H9 (cell line): ENCODE results near the gene ISCU. TPM values are rescaled to one million over a fixed set of nuclear protein-coding genes. Genes with fewer than 3 reads are reported as not detected.

Source experiments
- DNase-seq: peaks from one replicate; pipeline ENCODE4 v3.0.0-alpha.2; 2017
- H2AFZ ChIP-seq: one replicate; pipeline ENCODE4 v1.6.1; 2013; ENCODE audit warnings: mild to moderate bottlenecking, low read length, control low read depth, moderate library complexity
- H2AK5ac ChIP-seq: 2 replicates; pipeline ENCODE4 v1.6.1; 2013; ENCODE audit warnings: low read length, control low read depth, mixed read lengths; ENCODE audit not compliant: insufficient read length
- H2BK120ac ChIP-seq: one replicate; pipeline ENCODE4 v1.6.1; 2013; ENCODE audit warnings: low read depth, mild to moderate bottlenecking, low read length, control low read depth, inconsistent platforms; ENCODE audit not compliant: poor library complexity, severe bottlenecking
- H2BK12ac ChIP-seq: 2 replicates; pipeline ENCODE4 v1.6.1; 2013; ENCODE audit warnings: low read length, control low read depth, mixed read lengths, low read depth; ENCODE audit not compliant: insufficient read length
- H2BK15ac ChIP-seq: 2 replicates; pipeline ENCODE4 v1.6.1; 2013; ENCODE audit warnings: low read depth, low read length, control low read depth
- H2BK20ac ChIP-seq: one replicate; pipeline ENCODE4 v1.6.1; 2013; ENCODE audit warnings: low read depth, mild to moderate bottlenecking, low read length, control low read depth, inconsistent platforms; ENCODE audit not compliant: poor library complexity, severe bottlenecking
- H2BK5ac ChIP-seq: 2 replicates; pipeline ENCODE4 v1.6.1; 2013; ENCODE audit warnings: low read length, control low read depth, mixed read lengths; ENCODE audit not compliant: insufficient read length
- H3K14ac ChIP-seq: 2 replicates; pipeline ENCODE4 v1.6.1; 2013; ENCODE audit warnings: low read length, control low read depth; ENCODE audit not compliant: insufficient read depth
- H3K18ac ChIP-seq: 2 replicates; pipeline ENCODE4 v1.6.1; 2013; ENCODE audit warnings: low read depth, mild to moderate bottlenecking, mixed read lengths, low read length, control low read depth; ENCODE audit not compliant: insufficient read length
- H3K23ac ChIP-seq: 2 replicates; pipeline ENCODE4 v1.6.1; 2013; ENCODE audit warnings: low read length, control low read depth, mixed read lengths, low read depth; ENCODE audit not compliant: insufficient read length
- H3K23me2 ChIP-seq: 2 replicates; pipeline ENCODE4 v1.6.1; 2013; ENCODE audit warnings: low read depth, mild to moderate bottlenecking, mixed read lengths, low read length, control low read depth; ENCODE audit not compliant: insufficient read length, poor library complexity, severe bottlenecking
- H3K27ac ChIP-seq: 2 replicates; pipeline ENCODE4 v1.5.1; 2013; ENCODE audit warnings: low read length, control low read depth, mixed read lengths, low read depth; ENCODE audit not compliant: insufficient read length
- H3K27me3 ChIP-seq: 2 replicates; pipeline ENCODE4 v1.6.1; 2013; ENCODE audit warnings: low read length, control low read depth, inconsistent platforms; ENCODE audit not compliant: insufficient read depth
- H3K4ac ChIP-seq: 2 replicates; pipeline ENCODE4 v1.6.1; 2013; ENCODE audit warnings: low read depth, mild to moderate bottlenecking, control low read depth, inconsistent platforms, low read length, moderate library complexity
- H3K4me1 ChIP-seq: 2 replicates; pipeline ENCODE4 v1.6.1; 2013; ENCODE audit warnings: low read length, control low read depth, inconsistent platforms; ENCODE audit not compliant: insufficient read depth
- H3K4me2 ChIP-seq: 2 replicates; pipeline ENCODE4 v1.6.1; 2013; ENCODE audit warnings: low read length, control low read depth, mixed read lengths; ENCODE audit not compliant: insufficient read length, insufficient read depth
- H3K56ac ChIP-seq: 2 replicates; pipeline ENCODE4 v1.6.1; 2013; ENCODE audit warnings: low read depth, mild to moderate bottlenecking, mixed read lengths, low read length, control low read depth; ENCODE audit not compliant: insufficient read length
- H3K79me1 ChIP-seq: 2 replicates; pipeline ENCODE4 v1.6.1; 2013; ENCODE audit warnings: low read depth, mild to moderate bottlenecking, moderate library complexity, low read length, control low read depth, inconsistent platforms; ENCODE audit not compliant: insufficient read depth, poor library complexity, severe bottlenecking
- H3K79me2 ChIP-seq: 2 replicates; pipeline ENCODE4 v1.6.1; 2013; ENCODE audit warnings: low read length, control low read depth, inconsistent platforms; ENCODE audit not compliant: insufficient read depth
- H3K9ac ChIP-seq: 2 replicates; pipeline ENCODE4 v1.6.1; 2013; ENCODE audit warnings: low read length, control low read depth, mixed read lengths; ENCODE audit not compliant: insufficient read length; ENCODE audit errors: extremely low read depth
- H3K9me3 ChIP-seq: one replicate; pipeline ENCODE4 v1.6.1; 2013; ENCODE audit warnings: low read depth, low read length, inconsistent platforms; ENCODE audit not compliant: control insufficient read depth
- H3T11ph ChIP-seq: one replicate; pipeline ENCODE4 v1.6.1; 2013; ENCODE audit warnings: mild to moderate bottlenecking, low read length, control low read depth, inconsistent platforms
- H4K20me1 ChIP-seq: one replicate; pipeline ENCODE4 v1.6.1; 2013; ENCODE audit not compliant: control insufficient read depth, insufficient read length, insufficient read depth
- H4K5ac ChIP-seq: 2 replicates; pipeline ENCODE4 v1.6.1; 2013; ENCODE audit warnings: low read depth, mild to moderate bottlenecking, mixed read lengths, low read length, control low read depth; ENCODE audit not compliant: insufficient read length
- H4K8ac ChIP-seq: replicated peaks from 2 replicates; pipeline ENCODE4 v1.6.1; 2013; ENCODE audit warnings: low read length, control low read depth, mixed read lengths, low read depth; ENCODE audit not compliant: insufficient read length
- H4K91ac ChIP-seq: 2 replicates; pipeline ENCODE4 v1.6.1; 2013; ENCODE audit warnings: low read depth, mild to moderate bottlenecking, moderate library complexity, mixed read lengths, low read length, control low read depth; ENCODE audit not compliant: insufficient read length
- H3K27ac Mint-ChIP-seq, 3 experiments: 2 replicates in 2 of 3; 3 replicates in 1 of 3; pipeline ENCODE4 v1.8.0; 2020 to 2021; ENCODE audit warnings: mixed read lengths in 3 of 3, mild to moderate bottlenecking in 1 of 3, moderate library complexity in 1 of 3
- H3K27me3 Mint-ChIP-seq: 2 replicates; pipeline ENCODE4 v1.8.0; 2021; ENCODE audit warnings: low read depth, mild to moderate bottlenecking, moderate library complexity, mixed read lengths
- H3K36me3 Mint-ChIP-seq, 3 experiments: 2 replicates in 2 of 3; 3 replicates in 1 of 3; pipeline ENCODE4 v1.8.0; 2020 to 2021; ENCODE audit warnings: low read depth in 3 of 3, mixed read lengths in 3 of 3; ENCODE audit not compliant: insufficient read depth in 1 of 3
- H3K4me1 Mint-ChIP-seq, 2 experiments: 2 replicates each; pipeline ENCODE4 v1.8.0; 2020; ENCODE audit warnings: mixed read lengths in 2 of 2
- H3K4me3 Mint-ChIP-seq, 2 experiments: 2 replicates in 1 of 2; 3 replicates in 1 of 2; pipeline ENCODE4 v1.8.0; 2020 to 2021; ENCODE audit warnings: mild to moderate bottlenecking in 2 of 2, mixed read lengths in 2 of 2, moderate library complexity in 1 of 2
- H3K9me3 Mint-ChIP-seq, 2 experiments: 2 replicates in 1 of 2; 3 replicates in 1 of 2; pipeline ENCODE4 v1.8.0; 2020; ENCODE audit warnings: mild to moderate bottlenecking in 2 of 2, mixed read lengths in 2 of 2, moderate library complexity in 1 of 2
- WGBS: extraction: QIAGEN DNeasy Blood & Tissue Kit; methylation state at CpG from one replicate; pipeline ENCODE4 v1.1.7; 2013; ENCODE audit warnings: missing lambda C conversion rate, low lambda C conversion rate, mixed read lengths; ENCODE audit not compliant: insufficient read length; ENCODE audit errors: extremely low coverage; 5-methylcytosine and 5-hydroxymethylcytosine counted together
- total RNA-seq: library from RNA; stranded (reverse); gene quantifications from 2 replicates; pipeline ENCODE4 v1.2.1, GENCODE V29; 2021
- TF ChIP-seq, protein P1 (sequence below): fragments of 200-600 bp; sonication (generic); conservative IDR thresholded peaks from 3 replicates; pipeline ENCODE4 v1.8.0; 2021; ENCODE audit warnings: antibody characterized with exemption, mild to moderate bottlenecking

ISCU gene
- total RNA-seq, 1 experiment from 2014 or later, result 64.9 TPM

DNA sequence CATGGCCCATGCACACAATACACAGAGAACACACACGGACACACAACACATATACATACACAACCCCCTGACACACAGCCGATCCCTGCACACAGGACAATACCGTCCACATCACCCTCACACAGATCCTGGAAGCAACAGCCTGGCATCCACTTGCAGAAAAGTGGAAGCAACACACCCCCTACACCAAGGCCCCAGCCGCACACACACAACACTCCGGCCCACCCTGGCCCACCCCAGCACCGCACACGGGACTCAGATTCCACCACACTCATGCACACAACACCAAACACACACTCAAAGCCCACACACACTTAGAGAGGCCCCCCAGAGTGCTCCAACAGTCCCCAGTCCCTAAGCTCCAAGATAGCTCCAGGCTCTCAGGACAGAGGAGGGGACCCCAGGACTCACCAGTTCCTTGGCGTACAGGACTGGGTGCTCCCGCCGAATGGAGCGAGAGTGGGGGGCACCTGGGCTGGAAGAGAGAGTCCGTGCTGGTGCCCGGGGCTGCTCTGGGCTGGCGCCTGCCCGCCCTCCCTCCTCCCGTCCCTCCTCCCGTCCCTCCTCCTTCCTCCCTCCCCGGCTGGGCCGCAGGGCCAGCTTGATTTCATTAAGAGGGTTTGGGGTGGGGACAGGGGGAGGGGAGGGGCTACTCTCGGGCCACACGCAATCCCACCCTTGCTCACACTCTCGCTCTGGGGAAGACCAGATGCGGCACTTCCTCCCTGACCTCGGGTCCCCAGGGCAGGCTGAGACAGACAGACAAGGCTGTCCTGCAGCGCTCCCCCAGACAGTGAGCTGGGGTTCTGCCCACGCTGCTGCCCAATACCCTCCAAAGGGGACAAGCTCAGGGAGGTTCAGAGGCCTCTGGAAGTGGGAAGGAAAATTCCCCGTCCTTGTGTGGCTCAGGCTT lies 35.4 kb downstream of the ISCU start, which contains the start of gene TMEM119:
TMEM119 (minus strand) TSS at position 526 of the 913 bp plus-strand sequence. CDS start 5,701 bp downstream, outside the sequence.
- no peak within 1 kb of the TSS for H4K91ac ChIP-seq

More for the DNA sequence above, 35.4 kb downstream of the ISCU start, which contains the start of gene TMEM119:
- Mint-ChIP-seq H3K4me1 (peaks cover 4 to 9% of the 10 kb centered on the region in 2 experiments; a peak in 3 of 4 replicates), H3K27me3 (peaks cover 2% of the 10 kb centered on the region; the same call in 1 of the 2 replicates), H3K36me3 (no peaks in the 10 kb centered on the region), H3K9me3 (no peaks in the 10 kb centered on the region), H3K27ac (peak within 1 kb of the TSS in 1 of 3 experiments; percentile 74; a peak in 3 of 7 replicates), H3K4me3 (no peak within 1 kb of the TSS; a peak in 1 of 5 replicates)
- Histone ChIP-seq H4K8ac (no peak within 1 kb of the TSS), H2BK15ac (no peak within 1 kb of the TSS), H3K18ac (no peak within 1 kb of the TSS), H3K4me1 (no peaks in the 10 kb centered on the region), H3T11ph (no peak within 1 kb of the TSS), H3K23ac (no peak within 1 kb of the TSS), H3K79me2 (no peaks in the 10 kb centered on the region), H3K23me2 (no peaks in the 10 kb centered on the region), H3K4me2 (no peak within 1 kb of the TSS), H3K9ac (no peak within 1 kb of the TSS), H2BK20ac (no peak within 1 kb of the TSS), H3K9me3 (no peaks in the 10 kb centered on the region), H2AK5ac (no peak within 1 kb of the TSS), H3K79me1 (no peaks in the 10 kb centered on the region), H2AFZ (no peak within 1 kb of the TSS), H3K4ac (no peak within 1 kb of the TSS), H2BK120ac (no peak within 1 kb of the TSS), H2BK12ac (no peak within 1 kb of the TSS), H4K20me1 (no peaks in the 10 kb centered on the region), H3K27ac (no peak within 1 kb of the TSS), H3K14ac (no peak within 1 kb of the TSS), H4K5ac (no peak within 1 kb of the TSS), H3K56ac (no peak within 1 kb of the TSS), H2BK5ac (no peak within 1 kb of the TSS), H3K27me3 (no peaks in the 10 kb centered on the region)
- no CpG with 5 or more reads among the region's 27 CpGs for WGBS
- DNase-seq, result no peak
- TF ChIP-seq, protein P1, sequence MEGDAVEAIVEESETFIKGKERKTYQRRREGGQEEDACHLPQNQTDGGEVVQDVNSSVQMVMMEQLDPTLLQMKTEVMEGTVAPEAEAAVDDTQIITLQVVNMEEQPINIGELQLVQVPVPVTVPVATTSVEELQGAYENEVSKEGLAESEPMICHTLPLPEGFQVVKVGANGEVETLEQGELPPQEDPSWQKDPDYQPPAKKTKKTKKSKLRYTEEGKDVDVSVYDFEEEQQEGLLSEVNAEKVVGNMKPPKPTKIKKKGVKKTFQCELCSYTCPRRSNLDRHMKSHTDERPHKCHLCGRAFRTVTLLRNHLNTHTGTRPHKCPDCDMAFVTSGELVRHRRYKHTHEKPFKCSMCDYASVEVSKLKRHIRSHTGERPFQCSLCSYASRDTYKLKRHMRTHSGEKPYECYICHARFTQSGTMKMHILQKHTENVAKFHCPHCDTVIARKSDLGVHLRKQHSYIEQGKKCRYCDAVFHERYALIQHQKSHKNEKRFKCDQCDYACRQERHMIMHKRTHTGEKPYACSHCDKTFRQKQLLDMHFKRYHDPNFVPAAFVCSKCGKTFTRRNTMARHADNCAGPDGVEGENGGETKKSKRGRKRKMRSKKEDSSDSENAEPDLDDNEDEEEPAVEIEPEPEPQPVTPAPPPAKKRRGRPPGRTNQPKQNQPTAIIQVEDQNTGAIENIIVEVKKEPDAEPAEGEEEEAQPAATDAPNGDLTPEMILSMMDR, result no peak
